HCT116 (cell line): ENCODE results near the gene HNF1B.

Experiments
- CTCF ChIP-seq, 3 experiments: fragments of 200-600 bp in 1 of 3; sonication (generic) in 1 of 3; IDR thresholded peaks in 2 of 3; conservative IDR thresholded peaks in 1 of 3; 2 replicates each; pipeline ENCODE4 v1.5.1; 2012 to 2017; ENCODE audit warnings: low read depth in 2 of 3, low read length in 2 of 3, antibody characterized with exemption in 1 of 3, borderline replicate concordance in 1 of 3, control low read depth in 1 of 3, mild to moderate bottlenecking in 1 of 3, mixed read lengths in 1 of 3, mixed run types in 1 of 3, moderate library complexity in 1 of 3; ENCODE audit not compliant: insufficient read depth in 1 of 3
- EZH2 ChIP-seq: fragments of 200-600 bp; sonication (generic); IDR thresholded peaks from 2 replicates; pipeline ENCODE4 v1.6.1; 2017; ENCODE audit warnings: antibody characterized with exemption, mixed run types
- EZH2phosphoT487 ChIP-seq: fragments of 200-600 bp; IDR thresholded peaks from 2 replicates; pipeline ENCODE4 v1.6.1; 2018; ENCODE audit warnings: antibody characterized with exemption, borderline replicate concordance
- POLR2A ChIP-seq: IDR thresholded peaks from 2 replicates; pipeline ENCODE4 v1.7.0; 2011; ENCODE audit warnings: borderline replicate concordance; ENCODE audit not compliant: insufficient read depth, insufficient read length; ENCODE audit errors: extremely low read depth
- RAD21 ChIP-seq: IDR thresholded peaks from 2 replicates; pipeline ENCODE4 v1.6.1; 2012; ENCODE audit warnings: low read depth, mild to moderate bottlenecking
- ZBTB33 ChIP-seq: IDR thresholded peaks from 2 replicates; pipeline ENCODE4 v1.6.1; 2011; ENCODE audit warnings: mild to moderate bottlenecking, low read length, moderate library complexity; ENCODE audit not compliant: insufficient replicate concordance; ENCODE audit errors: extremely low read depth
- TF ChIP-seq, protein P1 (sequence below): IDR thresholded peaks from 2 replicates; pipeline ENCODE4 v1.6.1; 2012
- TF ChIP-seq, protein P2 (sequence below): IDR thresholded peaks from 2 replicates; pipeline ENCODE4 v1.6.1; 2012

DNA sequence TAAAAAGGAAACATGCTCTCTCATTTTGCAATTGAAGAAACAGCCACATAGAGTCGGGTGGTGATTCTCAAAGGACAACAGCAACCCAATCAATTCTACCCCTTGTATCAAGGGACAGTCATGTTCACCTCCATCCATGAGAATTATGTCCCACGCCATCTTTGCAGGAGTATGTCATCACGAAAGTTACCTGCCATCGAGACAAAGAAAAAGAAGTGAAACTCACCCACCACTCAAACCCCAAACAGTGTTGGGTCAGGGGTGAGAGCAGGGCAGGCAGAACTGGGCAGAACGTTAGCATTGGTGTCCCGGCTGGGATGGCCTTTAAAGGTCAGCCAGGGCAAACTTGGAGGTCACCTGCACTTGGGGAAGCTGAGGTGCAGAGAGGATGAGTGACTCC is 24.2 kb upstream of the HNF1B start:
- TF ChIP-seq, protein P1, sequence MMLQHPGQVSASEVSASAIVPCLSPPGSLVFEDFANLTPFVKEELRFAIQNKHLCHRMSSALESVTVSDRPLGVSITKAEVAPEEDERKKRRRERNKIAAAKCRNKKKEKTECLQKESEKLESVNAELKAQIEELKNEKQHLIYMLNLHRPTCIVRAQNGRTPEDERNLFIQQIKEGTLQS: no peak
- TF ChIP-seq EZH2 (no peak), POLR2A (no peak), CTCF (IDR thresholded peaks at IDR 0.05 in 2 of 3, conservative IDR thresholded peaks at IDR 0.05 in 1 of 3; ENCODE audit: borderline replicate concordance in 1 of 3, insufficient read depth in 1 of 3, low read depth in 2 of 3, low read length in 2 of 3) (no peak), RAD21 (no peak), EZH2phosphoT487 (no peak), ZBTB33 (no peak)
- TF ChIP-seq, protein P2, sequence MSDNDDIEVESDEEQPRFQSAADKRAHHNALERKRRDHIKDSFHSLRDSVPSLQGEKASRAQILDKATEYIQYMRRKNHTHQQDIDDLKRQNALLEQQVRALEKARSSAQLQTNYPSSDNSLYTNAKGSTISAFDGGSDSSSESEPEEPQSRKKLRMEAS: no peak
